Measurements from ENCODE around the gene VPS8. TPM values are rescaled to one million over a fixed set of nuclear protein-coding genes. Genes with fewer than 3 reads are reported as not detected.

VPS8 gene
- total and polyA plus RNA-seq, 4 experiments from 2014 or later = 23.0 to 85.9 (median 60.2) TPM

- no peak for DNase-seq
- no peaks in the 10 kb centered on the region for H3K4me1 Mint-ChIP-seq
- H3K9me3 Mint-ChIP-seq = no peaks in the 10 kb centered on the region
- no peak overlapping the region for H3K4me3 ChIP-seq (ENCODE audit: low read length in 2 of 2)
- H3K27me3 Mint-ChIP-seq = peaks cover 2 to 5% of the 10 kb centered on the region in 2 donors
- POLR2A ChIA-PET (ENCODE audit: partially characterized antibody) = no interaction called here
- intact Hi-C loops (cut with micrococcal nuclease) = no loop called here
- no peaks in the 10 kb centered on the region for H3K9me3 ChIP-seq (ENCODE audit: control insufficient read depth in 1 of 2, low read length in 2 of 2)
- no peak overlapping the region for H3K27ac ChIP-seq (ENCODE audit: low read depth, low read length)
- no peak overlapping the region for H3K4me3 Mint-ChIP-seq
- no peak overlapping the region for H3K27ac Mint-ChIP-seq
- CTCF ChIA-PET (ENCODE audit: partially characterized antibody) = no interaction called here
- H3K4me1 ChIP-seq (ENCODE audit: insufficient read depth, low read length) = no peaks in the 10 kb centered on the region
- H3K27me3 ChIP-seq (ENCODE audit: insufficient read depth, low read length) = no peaks in the 10 kb centered on the region
- no peaks in the 10 kb centered on the region for H3K36me3 Mint-ChIP-seq
- H3K36me3 ChIP-seq (ENCODE audit: insufficient read depth, low read length) = no peaks in the 10 kb centered on the region
Measured at GRCh38 chr3:185079625-185080024, 267.7 kb downstream of the VPS8 start.

DNA sequence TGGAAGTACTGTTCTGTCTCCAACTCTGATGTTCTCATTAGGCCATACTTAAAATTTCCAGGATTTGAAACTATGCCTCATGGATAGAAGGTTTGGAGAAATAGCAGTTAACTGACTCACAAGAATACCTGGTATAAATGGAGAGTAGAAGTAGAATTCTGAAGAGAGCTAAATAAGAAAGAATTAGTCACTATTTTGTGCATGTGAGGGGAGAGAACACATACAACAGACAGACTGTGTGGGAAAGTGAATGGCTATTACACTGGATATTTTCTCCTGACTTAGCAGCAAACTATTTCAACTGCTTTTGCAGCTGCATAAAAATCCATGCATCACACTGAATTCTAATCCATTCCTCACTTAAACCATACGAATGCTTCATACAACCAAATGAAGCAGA is 269.6 kb downstream of the VPS8 start:
- Mint-ChIP-seq H3K27ac (no peak overlapping the region), H3K9me3 (no peaks in the 10 kb centered on the region), H3K27me3 (peaks cover 4 to 10% of the 10 kb centered on the region in 2 donors), H3K36me3 (no peaks in the 10 kb centered on the region), H3K4me3 (no peak overlapping the region), H3K4me1 (no peaks in the 10 kb centered on the region)
- POLR2A ChIA-PET (ENCODE audit: partially characterized antibody) = no interaction called here
- H3K4me1 ChIP-seq (ENCODE audit: insufficient read depth, low read length) = no peaks in the 10 kb centered on the region
- intact Hi-C loops (cut with micrococcal nuclease) = no loop called here
- H3K36me3 ChIP-seq (ENCODE audit: insufficient read depth, low read length) = no peaks in the 10 kb centered on the region
- no peaks in the 10 kb centered on the region for H3K9me3 ChIP-seq (ENCODE audit: control insufficient read depth in 1 of 2, low read length in 2 of 2)
- no peak for DNase-seq
- CTCF ChIA-PET (ENCODE audit: partially characterized antibody) = no interaction called here
- no peaks in the 10 kb centered on the region for H3K27me3 ChIP-seq (ENCODE audit: insufficient read depth, low read length)
- no peak overlapping the region for H3K27ac ChIP-seq (ENCODE audit: low read depth, low read length)
- no peak overlapping the region for H3K4me3 ChIP-seq (ENCODE audit: low read length in 2 of 2)

DNA sequence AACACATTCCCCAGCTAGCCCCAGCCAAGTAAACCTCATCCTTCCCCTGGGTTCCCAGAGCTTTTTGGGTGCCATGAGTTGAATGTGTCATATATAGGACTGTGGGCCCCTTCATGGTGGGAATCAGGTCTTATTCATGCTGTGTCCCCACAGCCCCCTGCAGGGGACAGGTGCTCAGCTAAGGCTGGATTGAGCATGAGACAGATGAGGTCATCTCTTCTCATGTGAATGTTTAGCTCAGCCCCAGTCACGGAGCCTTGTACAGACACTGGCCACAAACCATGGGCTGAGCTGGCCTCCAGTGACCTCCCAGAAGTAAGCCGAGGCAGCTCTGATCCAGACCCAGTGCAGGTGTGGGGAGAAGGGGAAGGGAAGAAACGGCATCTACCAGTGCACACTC is 270.2 kb downstream of the VPS8 start:
- DNase-seq = no peak
- no peaks in the 10 kb centered on the region for H3K4me1 Mint-ChIP-seq
- H3K27ac Mint-ChIP-seq = peak overlapping the region in 1 of 7 donors; percentile 72
- no peaks in the 10 kb centered on the region for H3K9me3 ChIP-seq (ENCODE audit: control insufficient read depth in 1 of 2, low read length in 2 of 2)
- intact Hi-C loops (cut with micrococcal nuclease) = no loop called here
- ChIA-PET CTCF (ENCODE audit: partially characterized antibody) (no interaction called here), POLR2A (ENCODE audit: partially characterized antibody) (no interaction called here)
- H3K4me3 Mint-ChIP-seq = no peak overlapping the region
- no peaks in the 10 kb centered on the region for H3K36me3 ChIP-seq (ENCODE audit: insufficient read depth, low read length)
- no peak overlapping the region for H3K4me3 ChIP-seq (ENCODE audit: low read length in 2 of 2)
- H3K27me3 ChIP-seq (ENCODE audit: insufficient read depth, low read length) = no peaks in the 10 kb centered on the region
- no peaks in the 10 kb centered on the region for H3K36me3 Mint-ChIP-seq
- H3K9me3 Mint-ChIP-seq = no peaks in the 10 kb centered on the region
- no peaks in the 10 kb centered on the region for H3K4me1 ChIP-seq (ENCODE audit: insufficient read depth, low read length)
- no peak overlapping the region for H3K27ac ChIP-seq (ENCODE audit: low read depth, low read length)
- peaks cover 2 to 6% of the 10 kb centered on the region in 2 donors for H3K27me3 Mint-ChIP-seq

DNA sequence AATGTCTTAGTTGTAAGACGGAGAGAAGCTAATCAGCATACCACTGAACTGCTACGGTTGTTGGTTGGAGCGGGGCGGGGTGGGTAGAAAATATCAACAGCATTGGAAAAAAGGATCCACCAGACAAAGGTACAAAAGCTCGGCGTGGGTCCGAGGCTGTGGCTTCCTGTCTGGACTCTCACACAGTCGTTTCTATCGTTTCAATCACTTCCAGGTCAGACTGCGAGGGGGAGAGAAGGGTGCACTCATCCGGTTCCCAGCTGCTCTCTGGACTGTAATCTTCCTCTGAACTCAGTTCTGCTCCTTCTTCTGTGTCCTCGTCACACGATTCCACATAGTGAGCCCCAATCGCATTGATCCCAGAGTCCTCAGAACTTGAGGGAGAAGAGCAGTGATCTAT is 270.9 kb downstream of the VPS8 start:
- Histone ChIP-seq H3K9me3 (ENCODE audit: control insufficient read depth in 1 of 2, low read length in 2 of 2) (no peaks in the 10 kb centered on the region), H3K4me3 (ENCODE audit: low read length in 2 of 2) (no peak overlapping the region), H3K27ac (ENCODE audit: low read depth, low read length) (no peak overlapping the region), H3K27me3 (ENCODE audit: insufficient read depth, low read length) (no peaks in the 10 kb centered on the region), H3K4me1 (ENCODE audit: insufficient read depth, low read length) (no peaks in the 10 kb centered on the region), H3K36me3 (ENCODE audit: insufficient read depth, low read length) (no peaks in the 10 kb centered on the region)
- Mint-ChIP-seq H3K27ac (no peak overlapping the region), H3K27me3 (peaks cover 2 to 8% of the 10 kb centered on the region in 2 donors), H3K36me3 (no peaks in the 10 kb centered on the region), H3K4me3 (no peak overlapping the region), H3K4me1 (no peaks in the 10 kb centered on the region), H3K9me3 (no peaks in the 10 kb centered on the region)
- ChIA-PET CTCF (ENCODE audit: partially characterized antibody) (no interaction called here), POLR2A (ENCODE audit: partially characterized antibody) (no interaction called here)
- DNase-seq = no peak
- intact Hi-C loops (cut with micrococcal nuclease) = no loop called here

DNA sequence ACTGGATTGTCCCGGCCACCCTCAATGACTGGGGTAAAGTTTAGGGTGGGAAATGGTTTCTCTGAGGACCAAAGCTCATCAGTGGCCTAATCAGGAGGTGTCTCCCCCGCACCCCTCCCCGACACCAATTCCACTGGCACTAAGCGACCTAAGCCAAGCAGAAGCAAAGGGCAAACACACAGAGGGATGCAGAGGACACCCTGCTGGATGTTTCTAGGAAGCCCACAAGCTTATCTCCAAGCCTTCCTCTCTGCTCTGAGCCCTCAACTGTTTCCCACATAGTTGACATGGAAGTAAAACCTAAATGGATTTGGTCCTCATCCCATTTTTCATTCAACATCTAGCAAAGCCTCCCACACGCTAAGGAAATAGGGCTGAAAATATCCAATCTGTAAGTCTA is 272.4 kb downstream of the VPS8 start:
- Mint-ChIP-seq H3K4me1 (no peaks in the 10 kb centered on the region), H3K36me3 (no peaks in the 10 kb centered on the region), H3K9me3 (no peaks in the 10 kb centered on the region), H3K27ac (no peak overlapping the region), H3K4me3 (no peak overlapping the region), H3K27me3 (peaks cover 2 to 8% of the 10 kb centered on the region in 2 donors)
- intact Hi-C loops (cut with micrococcal nuclease) = no loop called here
- no peak for DNase-seq
- Histone ChIP-seq H3K36me3 (ENCODE audit: insufficient read depth, low read length) (no peaks in the 10 kb centered on the region), H3K4me3 (ENCODE audit: low read length in 2 of 2) (no peak overlapping the region), H3K27me3 (ENCODE audit: insufficient read depth, low read length) (no peaks in the 10 kb centered on the region), H3K9me3 (ENCODE audit: control insufficient read depth in 1 of 2, low read length in 2 of 2) (no peaks in the 10 kb centered on the region), H3K27ac (ENCODE audit: low read depth, low read length) (no peak overlapping the region), H3K4me1 (ENCODE audit: insufficient read depth, low read length) (no peaks in the 10 kb centered on the region)
- ChIA-PET POLR2A (ENCODE audit: partially characterized antibody) (no interaction called here), CTCF (ENCODE audit: partially characterized antibody) (no interaction called here)

DNA sequence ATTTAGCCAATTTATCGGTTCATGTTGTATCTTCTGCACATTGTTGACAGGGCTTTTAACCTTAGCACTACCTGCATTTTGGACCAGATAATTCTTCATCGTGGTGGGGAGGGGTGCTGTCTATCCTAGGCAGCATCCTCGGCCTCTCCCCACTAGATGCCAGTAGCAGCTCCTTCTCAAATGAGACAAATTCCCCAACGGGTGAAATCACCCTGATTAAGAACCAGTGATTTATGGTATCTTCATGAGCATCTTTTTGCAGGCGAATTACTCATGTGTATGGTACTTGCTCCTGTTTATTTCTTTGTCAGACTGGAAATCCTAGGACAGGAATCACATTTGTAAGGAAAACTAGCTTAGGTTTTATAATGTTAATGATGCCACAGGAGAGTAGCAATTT is 272.9 kb downstream of the VPS8 start:
- H3K36me3 ChIP-seq (ENCODE audit: insufficient read depth, low read length) = no peaks in the 10 kb centered on the region
- POLR2A ChIA-PET (ENCODE audit: partially characterized antibody) = no interaction called here
- no peaks in the 10 kb centered on the region for H3K36me3 Mint-ChIP-seq
- H3K4me1 ChIP-seq (ENCODE audit: insufficient read depth, low read length) = no peaks in the 10 kb centered on the region
- no peaks in the 10 kb centered on the region for H3K4me1 Mint-ChIP-seq
- no peaks in the 10 kb centered on the region for H3K9me3 Mint-ChIP-seq
- no peak overlapping the region for H3K27ac Mint-ChIP-seq
- CTCF ChIA-PET (ENCODE audit: partially characterized antibody) = no interaction called here
- DNase-seq = no peak
- no peak overlapping the region for H3K4me3 Mint-ChIP-seq
- intact Hi-C loops (cut with micrococcal nuclease) = no loop called here
- no peaks in the 10 kb centered on the region for H3K9me3 ChIP-seq (ENCODE audit: control insufficient read depth in 1 of 2, low read length in 2 of 2)
- peaks cover 2 to 8% of the 10 kb centered on the region in 2 donors for H3K27me3 Mint-ChIP-seq
- no peaks in the 10 kb centered on the region for H3K27me3 ChIP-seq (ENCODE audit: insufficient read depth, low read length)
- no peak overlapping the region for H3K27ac ChIP-seq (ENCODE audit: low read depth, low read length)
- H3K4me3 ChIP-seq (ENCODE audit: low read length in 2 of 2) = no peak overlapping the region

DNA sequence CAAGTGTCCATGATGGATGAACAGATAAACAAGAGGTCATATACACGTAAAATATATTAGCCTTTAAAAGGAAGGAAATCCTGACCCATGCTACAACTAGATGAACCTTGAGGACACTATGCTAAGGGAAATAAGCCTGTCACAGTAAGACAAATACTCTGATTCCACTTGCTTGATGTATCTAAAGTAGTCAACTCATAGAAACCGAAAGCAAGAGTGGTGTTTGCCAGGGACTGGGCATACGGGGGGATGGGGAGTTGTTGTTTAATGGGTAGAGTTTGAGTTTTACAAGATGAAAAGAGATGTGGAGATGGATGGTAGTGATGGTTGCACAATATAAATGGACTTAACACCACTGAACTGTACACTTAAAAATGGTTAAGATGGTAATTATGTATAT is 275.5 kb downstream of the VPS8 start:
- Mint-ChIP-seq H3K9me3 (no peaks in the 10 kb centered on the region), H3K27ac (no peak overlapping the region), H3K36me3 (no peaks in the 10 kb centered on the region), H3K4me1 (no peaks in the 10 kb centered on the region), H3K27me3 (peaks cover 6 to 11% of the 10 kb centered on the region in 2 donors), H3K4me3 (no peak overlapping the region)
- ChIA-PET POLR2A (ENCODE audit: partially characterized antibody) (no interaction called here), CTCF (ENCODE audit: partially characterized antibody) (no interaction called here)
- no peaks in the 10 kb centered on the region for H3K4me1 ChIP-seq (ENCODE audit: insufficient read depth, low read length)
- intact Hi-C loops (cut with micrococcal nuclease) = no loop called here
- H3K27me3 ChIP-seq (ENCODE audit: insufficient read depth, low read length) = no peaks in the 10 kb centered on the region
- H3K27ac ChIP-seq (ENCODE audit: low read depth, low read length) = no peak overlapping the region
- H3K36me3 ChIP-seq (ENCODE audit: insufficient read depth, low read length) = no peaks in the 10 kb centered on the region
- no peak for DNase-seq
- H3K4me3 ChIP-seq (ENCODE audit: low read length in 2 of 2) = no peak overlapping the region
- H3K9me3 ChIP-seq (ENCODE audit: control insufficient read depth in 1 of 2, low read length in 2 of 2) = no peaks in the 10 kb centered on the region

GRCh38 chr3:185089343-185089742 is 277.4 kb downstream of the VPS8 start:
- H3K27me3 ChIP-seq (ENCODE audit: insufficient read depth, low read length) = no peaks in the 10 kb centered on the region
- Mint-ChIP-seq H3K9me3 (no peaks in the 10 kb centered on the region), H3K4me3 (no peak overlapping the region), H3K4me1 (no peaks in the 10 kb centered on the region), H3K27ac (no peak overlapping the region), H3K36me3 (no peaks in the 10 kb centered on the region), H3K27me3 (peaks cover 6 to 17% of the 10 kb centered on the region in 2 donors)
- DNase-seq = no peak
- H3K27ac ChIP-seq (ENCODE audit: low read depth, low read length) = no peak overlapping the region
- POLR2A ChIA-PET (ENCODE audit: partially characterized antibody) = no interaction called here
- H3K36me3 ChIP-seq (ENCODE audit: insufficient read depth, low read length) = no peaks in the 10 kb centered on the region
- no peaks in the 10 kb centered on the region for H3K9me3 ChIP-seq (ENCODE audit: control insufficient read depth in 1 of 2, low read length in 2 of 2)
- no peaks in the 10 kb centered on the region for H3K4me1 ChIP-seq (ENCODE audit: insufficient read depth, low read length)
- CTCF ChIA-PET (ENCODE audit: partially characterized antibody) = no interaction called here
- intact Hi-C loops (cut with micrococcal nuclease) = no loop called here
- no peak overlapping the region for H3K4me3 ChIP-seq (ENCODE audit: low read length in 2 of 2)
